GM23248 (cell line): Measurements from ENCODE around the gene VEGFB. TPM values are rescaled to one million over a fixed set of nuclear protein-coding genes. Genes with fewer than 3 reads are reported as not detected.

Experiments used
- DNase-seq: peaks from one replicate; pipeline ENCODE4 v3.0.0-alpha.2; 2015
- H2AFZ ChIP-seq: fragments of 200-600 bp; sonication (generic); 2 replicates; pipeline ENCODE4 v1.6.1; 2016; ENCODE audit warnings: antibody characterized with exemption
- H3F3A ChIP-seq: fragments of 200-600 bp; sonication (generic); 2 replicates; pipeline ENCODE4 v1.6.1; 2016; ENCODE audit warnings: mild to moderate bottlenecking, antibody characterized with exemption, mixed run types; ENCODE audit not compliant: insufficient read depth
- H3K27ac ChIP-seq: fragments of 200-600 bp; sonication (generic); 2 replicates; pipeline ENCODE4 v1.5.1; 2016; ENCODE audit warnings: mild to moderate bottlenecking
- H3K27me3 ChIP-seq: fragments of 200-600 bp; sonication (generic); replicated peaks from 2 replicates; pipeline ENCODE4 v1.6.1; 2016; ENCODE audit warnings: mild to moderate bottlenecking; ENCODE audit not compliant: insufficient read depth
- H3K36me3 ChIP-seq: fragments of 200-600 bp; sonication (generic); 2 replicates; pipeline ENCODE4 v1.6.1; 2016; ENCODE audit warnings: low read depth, mild to moderate bottlenecking
- H3K4me1 ChIP-seq: fragments of 200-600 bp; sonication (generic); 2 replicates; pipeline ENCODE4 v1.6.1; 2016; ENCODE audit warnings: mild to moderate bottlenecking; ENCODE audit not compliant: insufficient read depth
- H3K4me2 ChIP-seq: fragments of 200-600 bp; sonication (generic); one replicate; pipeline ENCODE4 v1.6.1; 2016; ENCODE audit warnings: mild to moderate bottlenecking; ENCODE audit not compliant: unreplicated experiment
- H3K4me3 ChIP-seq: fragments of 200-600 bp; sonication (generic); 2 replicates; pipeline ENCODE4 v1.5.1; 2016; ENCODE audit warnings: mild to moderate bottlenecking
- H3K79me2 ChIP-seq: fragments of 200-600 bp; sonication (generic); 2 replicates; pipeline ENCODE4 v1.6.1; 2016; ENCODE audit warnings: mild to moderate bottlenecking; ENCODE audit not compliant: insufficient read depth
- H3K9ac ChIP-seq: fragments of 200-600 bp; sonication (generic); 2 replicates; pipeline ENCODE4 v1.6.1; 2016; ENCODE audit warnings: mild to moderate bottlenecking
- H3K9me2 ChIP-seq: fragments of 200-600 bp; sonication (generic); 2 replicates; pipeline ENCODE4 v1.6.1; 2016; ENCODE audit warnings: mixed run types, mild to moderate bottlenecking, moderate library complexity; ENCODE audit not compliant: insufficient read depth
- H3K9me3 ChIP-seq: fragments of 200-600 bp; sonication (generic); one replicate; pipeline ENCODE4 v1.6.1; 2017; ENCODE audit warnings: low read depth
- H4K20me1 ChIP-seq: fragments of 200-600 bp; sonication (generic); 2 replicates; pipeline ENCODE4 v1.6.0; 2016; ENCODE audit not compliant: insufficient read depth
- EZH2 ChIP-seq: fragments of 200-600 bp; sonication (generic); IDR thresholded peaks from 2 replicates; pipeline ENCODE4 v1.6.1; 2018; ENCODE audit warnings: antibody characterized with exemption, mild to moderate bottlenecking; ENCODE audit not compliant: insufficient read depth, poor library complexity, severe bottlenecking
- EZH2phosphoT487 ChIP-seq: fragments of 200-600 bp; sonication (generic); IDR thresholded peaks from 2 replicates; pipeline ENCODE4 v1.6.1; 2018; ENCODE audit warnings: antibody characterized with exemption, moderate library complexity, mild to moderate bottlenecking, low read depth; ENCODE audit not compliant: insufficient read depth
- WGBS, 2 experiments: methylation state at CpG; one replicate each; pipeline ENCODE4 v1.1.6; 2015 to 2017; ENCODE audit warnings: low lambda C conversion rate in 2 of 2, low coverage in 1 of 2; ENCODE audit errors: missing lambda C conversion rate in 2 of 2; 5-methylcytosine and 5-hydroxymethylcytosine counted together
- in situ Hi-C: fragments of 300-500 bp; cut with MboI; formaldehyde crosslinking; loops from 2 replicates; pipeline ENCODE4 v1.15.0; 2020
- polyA plus RNA-seq: library from polyadenylated mRNA; unstranded; fragments of >200 nt; fragmentation: Nextera tagmentation; extraction: Ambion mirVana; gene quantifications from 2 replicates; pipeline ENCODE4 v1.2.1, GENCODE V29; 2016
- total RNA-seq: library from RNA; depleted of rRNA; stranded (reverse); fragments of >200 nt; shearing (Covaris generic); gene quantifications from 2 replicates; pipeline ENCODE4 v1.2.3, GENCODE V29; 2014

The VEGFB gene
- total and polyA plus RNA-seq, 2 experiments from 2014 or later, result 21.6 to 27.8 TPM

DNA sequence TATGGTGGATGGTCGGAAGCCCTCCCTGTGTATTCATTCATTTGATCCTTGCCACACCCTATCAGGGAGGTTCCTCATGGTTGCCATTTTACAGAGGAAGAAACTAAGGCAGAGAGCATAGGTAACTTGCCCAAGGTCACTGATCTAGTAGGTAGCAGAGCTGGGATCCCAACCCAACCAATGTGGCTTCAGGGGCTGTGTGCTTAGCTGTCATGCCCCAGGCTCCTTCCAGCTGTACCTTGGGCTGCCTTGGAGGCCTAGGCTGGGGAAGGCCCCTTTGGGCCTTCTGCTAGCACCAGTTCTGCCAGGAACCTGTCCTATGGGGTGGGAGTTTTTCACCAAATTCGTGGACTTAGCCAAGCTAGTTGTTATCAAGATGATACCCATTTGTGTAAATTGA lies 41.5 kb downstream of the VEGFB start:
- H3K79me2 ChIP-seq, result peaks cover 34% of the 10 kb centered on the region
- in situ Hi-C loops, result no loop called here
- TF ChIP-seq EZH2phosphoT487 (no peak), EZH2 (no peak)

DNA sequence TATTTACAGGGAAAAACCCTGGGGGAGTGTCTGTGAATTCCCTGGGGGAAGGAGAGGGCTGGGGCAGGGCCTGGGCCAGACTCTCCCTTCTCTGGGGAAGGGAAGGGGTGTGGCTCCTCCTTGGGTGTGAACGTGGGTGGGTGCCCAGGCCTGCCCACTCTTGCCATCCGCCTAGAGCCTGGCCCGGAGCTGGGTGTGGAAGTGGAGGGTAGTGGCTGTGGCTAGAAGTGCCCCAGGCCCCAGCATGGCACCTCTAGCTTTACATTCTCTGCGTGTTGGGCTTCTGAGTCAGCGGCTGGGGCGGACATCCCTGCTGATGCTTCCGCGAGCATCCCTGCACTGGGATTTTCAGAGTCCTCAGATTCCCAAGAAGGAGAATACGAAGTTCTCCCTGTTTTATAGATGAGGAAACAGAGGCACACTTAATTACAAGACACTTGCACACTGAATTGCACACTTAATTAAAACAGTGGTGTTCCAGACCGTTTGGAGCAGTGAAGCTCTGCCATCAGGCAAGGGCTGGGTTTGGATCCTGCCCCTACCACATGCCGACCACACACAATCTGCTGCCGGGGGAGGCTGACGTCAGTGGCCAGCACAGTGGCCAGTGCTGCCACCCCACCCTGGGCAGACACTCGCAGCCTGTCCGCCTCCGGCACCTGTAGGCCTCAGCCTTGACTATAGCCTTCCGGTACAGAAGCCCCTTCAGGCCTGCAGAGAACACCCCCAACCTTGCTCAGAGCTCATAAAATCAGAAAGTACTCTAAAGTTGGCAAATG lies 42.5 kb downstream of the VEGFB start:
- Histone ChIP-seq H2AFZ (peak overlapping the region; percentile 68), H3K9me2 (no peaks in the 10 kb centered on the region), H3K79me2 (peaks cover 37% of the 10 kb centered on the region), H3K4me3 (peak overlapping the region; percentile 15; the same call in 1 of the 2 replicates), H3K4me2 (peak overlapping the region; percentile 58), H3K9ac (peak overlapping the region; percentile 52), H3K9me3 (no peaks in the 10 kb centered on the region), H3K36me3 (0 out of 2 replicates have a peak, but pooled peaks cover 4% of the 10 kb centered on the region), H3F3A (peaks cover 32% of the 10 kb centered on the region), H3K27me3 (no peaks in the 10 kb centered on the region), H3K27ac (peak overlapping the region; percentile 84), H3K4me1 (peaks cover 19% of the 10 kb centered on the region), H4K20me1 (no peaks in the 10 kb centered on the region)
- peak; percentile 92 for DNase-seq
- TF ChIP-seq EZH2 (no peak), EZH2phosphoT487 (no peak)
- in situ Hi-C loops, result no loop called here
- WGBS, 2 experiments, result 18 to 23% methylated on average over 17 of the region's 17 CpGs

More for the DNA sequence above, 41.5 kb downstream of the VEGFB start:
- H3K9me3 ChIP-seq, result no peaks in the 10 kb centered on the region
- DNase-seq, result no peak
- H3K36me3 ChIP-seq, result 0 out of 2 replicates have a peak, but pooled peaks cover 4% of the 10 kb centered on the region
- peak overlapping the region; percentile 34; the same call in 1 of the 2 replicates for H3K27ac ChIP-seq
- peaks cover 36% of the 10 kb centered on the region for H3F3A ChIP-seq
- no peak overlapping the region for H3K4me2 ChIP-seq
- H3K9me2 ChIP-seq, result no peaks in the 10 kb centered on the region
- H2AFZ ChIP-seq, result no peak overlapping the region
- no peaks in the 10 kb centered on the region for H3K27me3 ChIP-seq
- H3K9ac ChIP-seq, result no peak overlapping the region
- WGBS, 2 experiments, result 82 to 83% methylated on average over 2 of the region's 2 CpGs
- H3K4me1 ChIP-seq, result peaks cover 21% of the 10 kb centered on the region
- H3K4me3 ChIP-seq, result no peak overlapping the region
- H4K20me1 ChIP-seq, result no peaks in the 10 kb centered on the region

DNA sequence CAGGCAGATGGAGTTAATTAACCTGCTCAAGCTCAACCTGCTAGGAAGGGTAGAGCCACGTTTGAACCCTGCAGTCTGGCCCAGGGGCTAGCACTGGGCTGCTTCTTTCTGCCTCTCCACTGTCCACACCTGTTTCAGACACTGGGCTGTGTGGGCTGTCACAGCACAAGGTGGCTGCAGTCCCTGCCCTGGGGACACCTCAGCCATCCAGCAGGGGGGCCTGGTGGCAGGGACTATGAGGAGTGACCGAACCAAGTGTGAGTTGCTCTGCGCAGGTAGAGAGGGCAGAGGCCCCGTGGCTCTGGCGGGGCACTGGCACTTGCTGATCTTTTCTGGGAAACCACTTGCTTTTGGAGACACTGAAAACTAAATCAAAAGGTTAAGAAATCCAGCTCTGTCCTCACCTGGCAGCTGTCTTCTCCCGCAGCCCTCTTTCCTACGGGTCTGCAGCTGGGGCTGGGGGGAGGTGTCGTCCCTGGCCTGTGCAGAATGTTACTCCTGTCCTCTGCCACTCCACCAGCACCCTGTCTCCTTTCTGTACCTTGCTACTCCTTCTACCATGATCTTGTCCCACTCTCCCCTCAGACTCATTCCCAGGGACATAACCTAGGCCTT lies 44.3 kb downstream of the VEGFB start:
- H3K79me2 ChIP-seq, result peaks cover 39% of the 10 kb centered on the region
- no peak overlapping the region for H3K4me2 ChIP-seq
- no peak overlapping the region for H3K9ac ChIP-seq
- H4K20me1 ChIP-seq, result no peaks in the 10 kb centered on the region
- peaks cover 25% of the 10 kb centered on the region for H3F3A ChIP-seq
- no peaks in the 10 kb centered on the region for H3K27me3 ChIP-seq
- H3K9me2 ChIP-seq, result no peaks in the 10 kb centered on the region
- in situ Hi-C loops, result no loop called here
- H2AFZ ChIP-seq, result no peak overlapping the region
- peaks cover 16% of the 10 kb centered on the region for H3K4me1 ChIP-seq
- 82 to 84% methylated on average over 8 of the region's 8 CpGs for WGBS, 2 experiments
- H3K9me3 ChIP-seq, result no peaks in the 10 kb centered on the region
- no peak for TF ChIP-seq EZH2
- no peak for TF ChIP-seq EZH2phosphoT487
- no peak for DNase-seq
- H3K36me3 ChIP-seq, result 0 out of 2 replicates have a peak, but pooled peaks cover 8% of the 10 kb centered on the region
- H3K27ac ChIP-seq, result no peak overlapping the region
- H3K4me3 ChIP-seq, result no peak overlapping the region

DNA sequence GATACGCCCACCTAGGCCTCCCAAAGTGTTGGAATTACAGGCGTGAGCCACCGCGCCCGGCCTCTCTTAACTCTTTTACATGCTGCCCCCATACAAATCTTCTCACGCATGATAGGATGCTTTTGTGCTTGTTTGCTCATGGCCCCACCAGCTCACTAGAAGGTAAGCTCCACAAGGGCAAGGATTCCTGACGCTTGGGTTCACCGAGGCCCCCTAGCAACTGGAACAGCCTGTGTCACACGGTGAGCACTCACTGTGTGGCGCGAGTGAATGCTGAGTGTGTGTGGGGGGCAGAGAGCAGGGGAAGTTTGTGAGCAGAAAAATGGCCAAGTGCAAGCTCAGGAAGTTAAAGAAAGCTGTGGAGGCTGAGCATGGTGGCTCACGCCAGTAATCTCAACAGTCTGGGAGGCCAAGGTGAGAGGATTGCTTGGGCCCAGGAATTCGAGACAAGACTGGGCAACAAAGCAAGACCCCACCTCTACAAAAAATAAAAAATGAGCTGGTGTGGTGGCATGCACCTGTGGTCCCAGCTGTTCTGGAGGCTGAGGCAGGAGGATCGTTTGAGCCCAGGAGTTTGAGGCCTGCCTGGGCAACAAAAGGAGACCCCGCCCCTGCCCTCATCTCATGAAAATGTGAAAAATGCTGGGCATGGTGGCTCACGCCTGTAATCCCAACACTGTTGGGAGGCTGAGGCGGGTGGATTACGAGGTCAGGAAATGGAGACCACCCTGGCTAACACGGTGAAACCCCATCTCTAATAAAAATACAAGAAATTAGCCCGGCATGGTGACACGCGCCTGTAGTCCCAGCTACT lies 47.8 kb downstream of the VEGFB start:
- H3K27ac ChIP-seq, result no peak overlapping the region
- H3K27me3 ChIP-seq, result no peaks in the 10 kb centered on the region
- DNase-seq, result no peak
- no peaks in the 10 kb centered on the region for H4K20me1 ChIP-seq
- in situ Hi-C loops, result no loop called here
- peaks cover 34% of the 10 kb centered on the region for H3K79me2 ChIP-seq
- no peak overlapping the region for H3K4me2 ChIP-seq
- H3K9ac ChIP-seq, result no peak overlapping the region
- H3K9me3 ChIP-seq, result no peaks in the 10 kb centered on the region
- H2AFZ ChIP-seq, result no peak overlapping the region
- H3K4me1 ChIP-seq, result peaks cover 5% of the 10 kb centered on the region
- 0 out of 2 replicates have a peak, but pooled peaks cover 8% of the 10 kb centered on the region for H3K36me3 ChIP-seq
- H3K4me3 ChIP-seq, result no peak overlapping the region
- WGBS, 2 experiments, result 93 to 95% methylated on average over 21 to 22 of the region's 22 CpGs
- no peaks in the 10 kb centered on the region for H3K9me2 ChIP-seq
- TF ChIP-seq EZH2phosphoT487 (no peak), EZH2 (no peak)
- H3F3A ChIP-seq, result peaks cover 9% of the 10 kb centered on the region
